GM19467 (cell line): Measurements from ENCODE around the gene KLF11.
"Not testable (repeated sequence)": the region's sequence is repeated elsewhere in the genome, so short reads cannot be mapped to it uniquely, and the experiment has no call there.

Source experiments
- ATAC-seq: cut with Tn5 transposase; IDR thresholded peaks from one replicate; pipeline ENCODE4 v1.9.1; 2021; ENCODE audit warnings: mild to moderate bottlenecking, moderate library complexity; ENCODE audit not compliant: unreplicated experiment

The KLF11 gene

GRCh38 chr2:10080536-10081304 is 37.4 kb downstream of the KLF11 start:
- ATAC-seq = peak; percentile 16

DNA sequence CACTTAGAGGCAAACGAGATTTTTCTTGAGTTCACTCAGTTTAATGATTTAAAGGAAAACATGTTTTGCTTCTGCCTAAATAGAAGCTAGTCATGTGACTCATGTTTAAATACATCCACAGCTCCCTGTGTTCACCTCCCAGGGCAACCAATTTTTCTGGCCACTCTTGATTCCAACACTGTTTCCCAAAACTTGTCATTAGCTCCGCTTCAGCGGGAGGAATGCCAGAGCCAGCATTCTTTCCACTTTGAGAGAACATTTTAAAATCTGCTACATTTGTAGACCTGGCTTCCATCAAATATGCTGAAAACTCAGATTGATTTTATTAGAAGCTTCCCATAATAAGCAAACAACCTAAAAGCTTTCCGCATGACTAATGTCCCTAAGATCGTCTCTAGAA is 39.7 kb downstream of the KLF11 start:
- ATAC-seq = no peak

GRCh38 chr2:10083692-10084211 is 40.4 kb downstream of the KLF11 start:
- peak; percentile 38 for ATAC-seq

GRCh38 chr2:10084223-10084865 is 41.0 kb downstream of the KLF11 start:
- ATAC-seq = no peak

DNA sequence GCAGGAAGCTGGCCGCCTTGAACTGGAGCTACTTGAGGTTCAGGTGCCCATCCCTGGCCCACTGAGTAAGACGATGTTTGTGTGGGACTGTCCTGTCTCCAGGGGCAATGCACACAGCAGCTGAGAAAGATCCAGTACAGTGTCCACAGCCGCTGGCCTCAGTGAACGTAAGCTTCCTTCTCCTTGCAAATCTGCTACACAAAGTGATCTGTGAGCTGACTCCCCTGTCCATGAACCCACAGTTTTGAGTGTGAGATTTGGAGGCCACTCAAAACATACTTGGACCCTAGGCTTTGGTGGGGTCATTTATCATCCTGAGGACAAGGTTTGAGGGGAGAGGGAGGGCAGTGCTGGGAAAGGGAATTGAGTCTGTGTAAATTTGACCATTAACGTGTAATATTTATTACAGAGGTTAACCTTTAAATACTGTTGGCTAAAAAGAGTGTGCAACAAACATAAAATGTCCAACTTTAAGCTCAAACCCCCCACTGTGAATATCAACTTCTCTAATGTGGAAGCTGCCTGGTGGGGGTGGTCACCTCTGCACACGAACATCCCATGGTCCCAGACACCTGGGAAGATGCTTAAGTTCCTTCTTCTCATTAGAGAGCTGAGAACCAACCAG is 41.8 kb downstream of the KLF11 start:
- ATAC-seq = no peak

GRCh38 chr2:10085668-10086059 is 42.3 kb downstream of the KLF11 start:
- ATAC-seq = no peak

DNA sequence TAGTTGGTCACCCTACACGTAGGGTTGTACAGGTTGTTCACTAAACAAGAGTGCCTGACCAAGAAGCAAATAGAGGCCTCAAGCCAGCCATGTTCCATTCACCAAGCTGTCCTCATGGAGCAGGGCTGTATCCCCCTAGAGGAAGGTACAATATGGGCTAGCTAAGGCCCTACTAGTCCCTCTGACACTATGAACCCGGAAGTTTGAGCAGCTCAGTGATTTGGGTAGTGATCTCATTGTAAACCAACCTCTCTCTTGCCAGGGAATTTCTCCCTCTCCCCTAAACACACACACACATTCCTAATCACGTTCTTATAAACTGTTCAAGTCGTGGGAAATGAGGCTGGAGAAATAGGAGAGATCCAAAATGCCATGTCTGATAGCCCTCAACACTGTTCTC is 43.6 kb downstream of the KLF11 start:
- ATAC-seq = no peak

GRCh38 chr2:10087360-10087759 is 44.0 kb downstream of the KLF11 start:
- ATAC-seq = no peak

DNA sequence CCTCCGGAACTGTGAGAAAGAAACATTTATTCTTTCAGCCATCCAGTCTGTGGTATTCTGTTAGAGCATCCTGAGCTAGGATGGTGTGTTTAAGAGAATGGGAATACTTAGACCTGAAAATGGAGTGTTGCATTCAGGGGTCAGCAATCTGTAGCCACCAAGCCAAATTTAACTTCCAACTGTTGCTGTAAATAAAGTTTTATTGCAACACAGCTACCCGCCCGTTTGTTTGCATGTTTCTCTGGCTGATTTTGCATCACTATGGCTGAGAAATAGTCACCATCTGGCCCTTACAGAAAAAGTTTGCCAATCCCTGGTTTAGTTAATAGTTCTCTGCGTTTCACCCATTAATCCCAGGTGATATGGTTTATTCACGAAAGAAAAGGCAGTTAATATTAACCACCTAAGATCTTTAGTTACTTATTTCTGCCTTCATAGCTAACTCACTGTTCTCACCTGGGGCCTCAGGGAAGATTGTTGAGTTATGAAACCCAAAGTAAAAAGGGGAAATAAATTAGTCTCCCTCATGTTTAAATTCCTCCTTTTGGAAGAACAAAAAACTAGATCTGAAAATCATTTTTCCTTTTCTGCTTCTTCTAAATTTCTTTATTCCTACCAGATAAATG is 46.3 kb downstream of the KLF11 start:
- ATAC-seq = peak; percentile 38

- ATAC-seq = no peak
These were observed 48.0 kb downstream of the KLF11 start for GRCh38 chr2:10091182-10091888.

GRCh38 chr2:10091889-10092244 is 48.5 kb downstream of the KLF11 start:
- ATAC-seq = not testable (repeated sequence)

- no peak for ATAC-seq
These were observed 51.0 kb downstream of the KLF11 start for GRCh38 chr2:10094271-10094814.

DNA sequence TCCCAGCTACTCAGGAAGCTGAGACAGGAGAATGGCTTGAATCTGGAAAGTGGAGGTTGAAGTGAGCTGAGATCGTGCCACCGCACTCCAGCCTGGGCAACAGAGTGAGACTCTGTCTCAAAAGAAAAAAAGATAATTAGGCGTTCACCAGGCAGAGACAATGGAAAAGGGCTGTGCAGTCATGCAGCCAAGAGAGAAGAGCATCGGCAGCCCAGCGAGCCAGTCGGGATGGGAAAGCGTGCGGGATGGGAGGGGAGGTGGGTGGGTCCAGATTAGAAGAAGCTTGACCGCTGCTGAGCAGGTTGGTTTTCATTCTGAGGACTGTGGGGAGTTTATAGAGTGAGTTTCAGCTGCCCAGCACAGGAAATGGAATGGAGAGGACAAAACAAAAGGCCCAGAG is 51.8 kb downstream of the KLF11 start:
- no peak for ATAC-seq

DNA sequence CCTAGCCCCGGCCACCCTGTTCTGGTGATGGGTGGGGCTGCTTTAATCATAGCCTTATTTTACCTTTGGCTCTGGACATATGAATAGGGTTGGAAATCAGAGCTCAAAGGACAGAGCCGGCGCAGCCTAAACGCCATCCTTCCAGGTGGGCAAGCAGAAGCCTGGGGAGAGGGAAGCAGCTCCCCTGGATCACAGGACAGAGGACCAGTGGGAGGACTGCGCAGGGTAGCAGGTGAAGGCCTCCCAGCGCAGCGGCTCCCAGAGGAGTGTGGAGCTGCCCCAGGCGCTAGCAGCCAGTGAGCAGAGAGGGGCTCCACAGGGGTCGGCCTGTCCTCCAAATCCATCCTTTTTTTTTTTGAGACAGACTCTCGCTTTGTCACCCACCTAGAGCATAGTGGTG is 53.3 kb downstream of the KLF11 start:
- no peak for ATAC-seq

GRCh38 chr2:10097352-10098148 is 54.2 kb downstream of the KLF11 start:
- no peak for ATAC-seq

- no peak for ATAC-seq
These were observed 58.1 kb downstream of the KLF11 start for GRCh38 chr2:10101491-10101890.

GRCh38 chr2:10103179-10103578 is 59.8 kb downstream of the KLF11 start:
- ATAC-seq = no peak
